ENCODE data around the gene FXYD3.

DNA sequence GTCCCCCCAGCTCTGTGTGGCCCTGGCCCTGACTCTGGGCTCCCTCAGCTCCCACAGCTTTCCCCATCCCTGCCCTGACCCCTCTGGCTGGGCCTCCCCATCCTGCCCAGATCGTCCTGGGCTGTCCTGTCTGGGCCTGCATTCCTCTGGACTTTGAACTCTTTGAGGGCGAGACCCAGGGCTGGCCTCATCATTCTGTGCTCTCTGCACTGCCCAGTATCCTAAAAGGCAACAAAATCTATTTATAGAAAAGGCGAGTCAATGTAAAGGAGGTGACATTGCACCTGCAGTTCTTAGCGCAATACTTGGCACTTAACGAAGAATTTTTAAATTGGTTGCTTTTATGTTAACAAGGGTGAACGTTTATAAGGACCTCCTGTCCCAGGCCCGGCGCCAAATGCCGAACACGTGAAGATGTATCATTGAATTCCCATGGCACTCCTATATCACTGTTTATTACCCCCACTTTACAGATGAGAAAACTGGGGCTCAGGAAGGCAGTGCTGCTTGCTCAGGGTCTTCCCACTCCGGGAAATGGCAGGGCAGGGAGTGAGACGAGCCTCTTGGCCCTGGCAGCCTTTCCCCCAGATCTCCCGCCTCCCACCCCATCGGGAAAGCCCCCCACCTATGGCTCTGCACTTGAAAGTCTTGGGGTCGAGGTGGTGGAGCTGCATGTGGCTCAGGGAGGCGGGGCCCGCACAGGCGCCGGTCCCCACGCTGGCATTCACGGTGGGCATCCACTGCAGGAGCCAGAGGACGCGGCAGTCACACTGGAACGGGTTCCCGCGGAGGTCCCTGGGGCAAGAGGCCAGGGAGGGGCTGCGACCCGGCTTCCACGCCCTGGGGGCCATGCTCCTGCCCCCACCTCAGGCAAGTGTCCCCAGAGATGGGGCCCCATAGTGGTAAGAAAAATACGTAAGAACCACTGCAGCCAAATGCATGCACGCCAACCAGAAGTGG is 15.4 kb downstream of the FXYD3 start:
- TF ChIP-seq, protein P1, sequence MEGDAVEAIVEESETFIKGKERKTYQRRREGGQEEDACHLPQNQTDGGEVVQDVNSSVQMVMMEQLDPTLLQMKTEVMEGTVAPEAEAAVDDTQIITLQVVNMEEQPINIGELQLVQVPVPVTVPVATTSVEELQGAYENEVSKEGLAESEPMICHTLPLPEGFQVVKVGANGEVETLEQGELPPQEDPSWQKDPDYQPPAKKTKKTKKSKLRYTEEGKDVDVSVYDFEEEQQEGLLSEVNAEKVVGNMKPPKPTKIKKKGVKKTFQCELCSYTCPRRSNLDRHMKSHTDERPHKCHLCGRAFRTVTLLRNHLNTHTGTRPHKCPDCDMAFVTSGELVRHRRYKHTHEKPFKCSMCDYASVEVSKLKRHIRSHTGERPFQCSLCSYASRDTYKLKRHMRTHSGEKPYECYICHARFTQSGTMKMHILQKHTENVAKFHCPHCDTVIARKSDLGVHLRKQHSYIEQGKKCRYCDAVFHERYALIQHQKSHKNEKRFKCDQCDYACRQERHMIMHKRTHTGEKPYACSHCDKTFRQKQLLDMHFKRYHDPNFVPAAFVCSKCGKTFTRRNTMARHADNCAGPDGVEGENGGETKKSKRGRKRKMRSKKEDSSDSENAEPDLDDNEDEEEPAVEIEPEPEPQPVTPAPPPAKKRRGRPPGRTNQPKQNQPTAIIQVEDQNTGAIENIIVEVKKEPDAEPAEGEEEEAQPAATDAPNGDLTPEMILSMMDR (IDR thresholded peaks at IDR 0.05; ENCODE audit: low read depth, low read length): no peak
- no peak for TF ChIP-seq EZH2phosphoT487 (IDR thresholded peaks at IDR 0.05; ENCODE audit: low read depth)

Measured in OCI-LY3 (cell line).